Neural crest cell (in vitro differentiated cells): ENCODE data around the gene C2orf76. TPM values are rescaled to one million over a fixed set of nuclear protein-coding genes. Genes with fewer than 3 reads are reported as not detected.
A peak's percentile ranks its signal among the peaks of the same experiment; 100 is the strongest.

ENCODE experiments used
- DNase-seq: peaks from one replicate; pipeline ENCODE4 v3.0.0; 2021; ENCODE audit warnings: low read depth, mixed read lengths, low spot score
- H3K27ac Mint-ChIP-seq: one replicate; pipeline ENCODE4 v1.8.0; 2021; ENCODE audit warnings: mild to moderate bottlenecking, mixed read lengths; ENCODE audit not compliant: unreplicated experiment
- H3K27me3 Mint-ChIP-seq: 2 replicates; pipeline ENCODE4 v1.8.0; 2021; ENCODE audit warnings: low read depth, mild to moderate bottlenecking, mixed read lengths
- H3K36me3 Mint-ChIP-seq: 2 replicates; pipeline ENCODE4 v1.8.0; 2021; ENCODE audit warnings: low read depth, mild to moderate bottlenecking, mixed read lengths
- H3K4me1 Mint-ChIP-seq: 2 replicates; pipeline ENCODE4 v1.8.0; 2021; ENCODE audit warnings: mixed read lengths
- H3K4me3 Mint-ChIP-seq: one replicate; pipeline ENCODE4 v1.8.0; 2021; ENCODE audit warnings: mild to moderate bottlenecking, mixed read lengths
- H3K9me3 Mint-ChIP-seq: 2 replicates; pipeline ENCODE4 v1.8.0; 2021; ENCODE audit warnings: mixed read lengths
- CTCF ChIP-seq: fragments of 200-600 bp; sonication (generic); conservative IDR thresholded peaks from 2 replicates; pipeline ENCODE4 v1.5.0; 2021; ENCODE audit warnings: antibody characterized with exemption, mild to moderate bottlenecking
- total RNA-seq: library from RNA; stranded (reverse); gene quantifications from 2 replicates; pipeline ENCODE4 v1.2.1, GENCODE V29; 2021

C2orf76 gene
- total RNA-seq, 1 donor from 2014 or later: 11.6 TPM

DNA sequence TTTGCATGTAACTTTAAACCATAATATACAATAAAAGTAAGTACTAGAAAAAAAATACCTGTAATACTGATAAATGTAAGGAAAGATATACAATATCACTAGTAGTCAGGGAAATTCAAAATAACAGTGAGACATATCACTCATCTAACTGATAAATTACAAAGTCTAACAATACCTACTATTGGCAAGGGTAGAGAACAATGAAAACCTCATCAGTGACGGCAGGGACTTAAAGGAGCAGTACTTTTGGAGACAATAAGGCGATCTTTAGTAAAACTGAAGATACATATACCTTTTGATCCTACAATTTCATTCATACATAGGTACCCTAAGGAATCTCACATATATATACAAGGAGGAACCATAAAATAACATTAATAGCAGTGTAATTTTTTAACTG lies 24.9 kb downstream of the C2orf76 start:
- DNase-seq: no peak
- Mint-ChIP-seq H3K4me3 (no peak overlapping the region), H3K4me1 (no peaks in the 10 kb centered on the region), H3K36me3 (no peaks in the 10 kb centered on the region), H3K9me3 (no peaks in the 10 kb centered on the region), H3K27ac (no peak overlapping the region), H3K27me3 (no peaks in the 10 kb centered on the region)
- no peak for TF ChIP-seq CTCF

DNA sequence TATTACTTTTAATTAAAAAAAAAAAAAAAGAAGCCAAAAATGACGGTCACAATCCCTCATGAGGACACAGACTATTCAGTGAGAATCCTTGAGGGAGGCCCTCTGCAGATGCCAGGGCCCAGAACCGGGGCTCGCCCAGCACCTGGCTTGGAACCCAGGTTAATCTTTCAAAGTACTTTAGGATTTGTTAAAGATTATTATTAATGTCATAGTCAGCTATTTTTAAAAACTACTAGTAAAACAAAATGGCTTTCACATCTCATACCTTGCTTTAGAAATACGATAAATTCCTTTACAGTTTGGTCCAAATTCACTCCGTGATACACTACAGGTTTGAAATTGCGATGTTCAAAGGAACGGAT lies 27.1 kb downstream of the C2orf76 start:
- H3K4me3 Mint-ChIP-seq: no peak overlapping the region
- no peaks in the 10 kb centered on the region for H3K4me1 Mint-ChIP-seq
- H3K27me3 Mint-ChIP-seq: no peaks in the 10 kb centered on the region
- DNase-seq: no peak
- H3K9me3 Mint-ChIP-seq: no peaks in the 10 kb centered on the region
- H3K36me3 Mint-ChIP-seq: no peaks in the 10 kb centered on the region
- no peak overlapping the region for H3K27ac Mint-ChIP-seq
- no peak for TF ChIP-seq CTCF

GRCh38 chr2:119338826-119339561 lies 27.6 kb downstream of the C2orf76 start:
- Mint-ChIP-seq H3K4me3 (no peak overlapping the region), H3K27ac (no peak overlapping the region), H3K4me1 (no peaks in the 10 kb centered on the region), H3K27me3 (no peaks in the 10 kb centered on the region), H3K9me3 (no peaks in the 10 kb centered on the region), H3K36me3 (no peaks in the 10 kb centered on the region)
- no peak for DNase-seq
- TF ChIP-seq CTCF: no peak

DNA sequence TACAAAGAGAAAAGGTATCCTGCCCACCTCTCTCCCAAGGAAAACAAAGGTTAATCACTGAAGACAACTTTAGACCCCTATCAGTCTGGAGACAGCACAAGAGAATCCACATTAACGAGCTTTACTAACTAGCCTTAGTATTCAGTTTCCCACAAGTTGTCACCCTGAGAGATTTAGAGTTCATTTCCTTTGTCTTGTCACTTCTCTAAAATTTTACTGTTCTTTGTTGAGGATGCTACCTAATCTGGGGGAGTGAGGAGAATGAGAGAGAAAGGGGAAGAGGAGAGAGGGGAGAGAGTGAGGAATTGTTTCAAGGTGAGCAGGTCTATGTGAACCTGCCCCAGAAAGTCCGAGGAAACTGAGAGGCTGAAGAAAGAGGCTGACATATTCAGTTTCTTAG lies 28.4 kb downstream of the C2orf76 start:
- no peaks in the 10 kb centered on the region for H3K9me3 Mint-ChIP-seq
- TF ChIP-seq CTCF: no peak
- H3K4me3 Mint-ChIP-seq: no peak overlapping the region
- no peak for DNase-seq
- H3K36me3 Mint-ChIP-seq: no peaks in the 10 kb centered on the region
- H3K27ac Mint-ChIP-seq: peak overlapping the region; percentile 61
- no peaks in the 10 kb centered on the region for H3K4me1 Mint-ChIP-seq
- no peaks in the 10 kb centered on the region for H3K27me3 Mint-ChIP-seq

DNA sequence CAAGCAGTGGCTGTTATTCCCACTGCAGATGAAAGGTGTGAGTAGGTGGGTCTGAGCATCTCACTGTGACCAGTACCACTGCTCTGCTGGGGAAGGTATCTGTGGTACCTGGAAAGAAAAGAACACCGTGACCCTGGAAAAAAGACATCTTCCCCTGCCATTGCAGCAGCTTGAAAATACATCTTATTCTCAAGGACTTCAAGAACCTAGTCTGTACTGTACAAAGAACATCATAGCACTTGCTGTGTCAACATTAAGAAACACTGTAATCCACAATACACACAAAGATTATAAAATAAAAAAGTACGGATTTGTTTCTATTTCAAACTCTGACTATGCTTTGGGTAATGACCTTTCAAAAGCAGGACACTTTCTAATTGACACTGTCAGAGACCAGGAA lies 28.9 kb downstream of the C2orf76 start:
- Mint-ChIP-seq H3K4me3 (no peak overlapping the region), H3K27ac (no peak overlapping the region), H3K9me3 (no peaks in the 10 kb centered on the region), H3K27me3 (no peaks in the 10 kb centered on the region), H3K4me1 (no peaks in the 10 kb centered on the region), H3K36me3 (no peaks in the 10 kb centered on the region)
- no peak for TF ChIP-seq CTCF
- no peak for DNase-seq
